Measurements from ENCODE around the gene AMN. TPM values are rescaled to one million over a fixed set of nuclear protein-coding genes. Genes with fewer than 3 reads are reported as not detected.

AMN gene
- total RNA-seq, 1 experiment from 2014 or later = 21.8 TPM

- no peaks in the 10 kb centered on the region for H3K9me3 ChIP-seq (ENCODE audit: insufficient read depth, low read depth)
- DNase-seq = no peak
- no peaks in the 10 kb centered on the region for H3K4me1 ChIP-seq (replicated peaks; ENCODE audit: insufficient read depth)
- no peaks in the 10 kb centered on the region for H3K79me2 ChIP-seq (ENCODE audit: low read depth)
- no peak overlapping the region for H3K27ac ChIP-seq
- H3K36me3 ChIP-seq (ENCODE audit: low read depth) = peaks cover 77% of the 10 kb centered on the region
- ChIA-PET CTCF (interaction anchor here (0.6 kb wide), 2 partner anchors 70 to 256 kb away, joined by 3 to 6 read pairs; no protein-coding TSS in a partner anchor), POLR2A (ENCODE audit: unreplicated experiment) (no interaction called here)
- no peaks in the 10 kb centered on the region for H3K27me3 ChIP-seq (ENCODE audit: insufficient read depth, low read depth)
- no peaks in the 10 kb centered on the region for H3K9me2 ChIP-seq (ENCODE audit: insufficient read depth)
- intact Hi-C loops (cut with micrococcal nuclease; ENCODE audit: unreplicated experiment) = no loop called here
- no peak overlapping the region for H2AFZ ChIP-seq
- TF ChIP-seq EZH2 (IDR thresholded peaks at IDR 0.05; ENCODE audit: low read depth) (no peak), CTCF (conservative IDR thresholded peaks at IDR 0.05) (no peak)
- BruUV-seq (replicated peaks) = no TSS peak
- no peak overlapping the region for H3K4me2 ChIP-seq
- peaks cover 6% of the 10 kb centered on the region; the same call in 1 of the 2 replicates for H4K20me1 ChIP-seq (ENCODE audit: insufficient read depth)
- H3F3A ChIP-seq (ENCODE audit: insufficient read depth, low read depth) = peaks cover 27% of the 10 kb centered on the region
- no peak overlapping the region for H3K4me3 ChIP-seq
These were observed 45.8 kb downstream of the AMN start for GRCh38 chr14:102968306-102968705.

DNA sequence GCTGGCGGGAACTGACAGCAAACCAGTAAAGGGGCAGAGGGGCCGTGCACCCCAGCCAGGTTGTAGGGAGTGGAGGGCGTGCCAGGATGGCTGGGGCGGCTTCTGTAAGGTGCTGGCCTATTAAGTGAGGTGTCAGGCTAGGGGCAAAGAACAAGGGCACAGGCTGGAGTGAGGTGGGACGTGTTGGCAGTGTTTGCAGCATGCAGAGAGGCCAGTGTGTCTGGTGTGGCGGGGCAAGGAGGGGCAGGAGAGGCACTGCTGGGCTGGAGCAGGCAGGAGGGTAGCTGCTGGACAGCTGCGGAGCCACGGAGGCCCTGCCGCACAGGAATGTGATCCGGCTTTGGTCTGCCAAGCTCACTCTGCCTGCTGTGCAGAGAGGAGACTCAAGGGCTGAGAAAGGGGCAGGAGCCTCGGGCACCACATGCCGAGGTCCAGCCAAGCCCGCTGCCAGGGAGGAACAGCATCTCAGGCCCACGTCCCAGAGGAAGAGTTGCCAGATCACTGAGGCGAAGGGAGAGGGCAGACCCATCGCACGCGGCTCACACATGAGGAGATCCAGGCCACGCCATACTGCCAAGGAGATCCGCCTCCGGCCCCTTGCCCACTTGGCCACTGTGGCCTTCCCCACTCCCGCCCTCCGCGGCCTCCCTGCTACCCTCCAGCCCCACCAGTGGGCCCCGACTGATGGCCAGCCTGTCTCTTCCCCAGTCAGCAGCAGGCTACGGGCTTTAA, 46.8 kb downstream of the AMN start:
- DNase-seq = no peak
- Histone ChIP-seq H3F3A (ENCODE audit: insufficient read depth, low read depth) (peaks cover 31% of the 10 kb centered on the region), H3K27ac (no peak overlapping the region), H4K20me1 (ENCODE audit: insufficient read depth) (peaks cover 6% of the 10 kb centered on the region; the same call in 1 of the 2 replicates), H2AFZ (no peak overlapping the region), H3K4me1 (replicated peaks; ENCODE audit: insufficient read depth) (no peaks in the 10 kb centered on the region), H3K9me2 (ENCODE audit: insufficient read depth) (no peaks in the 10 kb centered on the region), H3K9me3 (ENCODE audit: insufficient read depth, low read depth) (no peaks in the 10 kb centered on the region), H3K79me2 (ENCODE audit: low read depth) (no peaks in the 10 kb centered on the region), H3K36me3 (ENCODE audit: low read depth) (peaks cover 71% of the 10 kb centered on the region), H3K4me2 (no peak overlapping the region), H3K27me3 (ENCODE audit: insufficient read depth, low read depth) (no peaks in the 10 kb centered on the region), H3K4me3 (no peak overlapping the region)
- no TSS peak for BruUV-seq (replicated peaks)
- intact Hi-C loops (cut with micrococcal nuclease; ENCODE audit: unreplicated experiment) = no loop called here
- TF ChIP-seq CTCF (conservative IDR thresholded peaks at IDR 0.05) (no peak), EZH2 (IDR thresholded peaks at IDR 0.05; ENCODE audit: low read depth) (no peak)
- ChIA-PET POLR2A (ENCODE audit: unreplicated experiment) (no interaction called here), CTCF (no interaction called here)

- ChIA-PET POLR2A (ENCODE audit: unreplicated experiment) (no interaction called here), CTCF (no interaction called here)
- Histone ChIP-seq H3K9me2 (ENCODE audit: insufficient read depth) (no peaks in the 10 kb centered on the region), H3K27ac (no peak overlapping the region), H3K4me1 (replicated peaks; ENCODE audit: insufficient read depth) (no peaks in the 10 kb centered on the region), H3K4me3 (no peak overlapping the region), H3F3A (ENCODE audit: insufficient read depth, low read depth) (peaks cover 35% of the 10 kb centered on the region; the same call in 1 of the 2 replicates), H3K36me3 (ENCODE audit: low read depth) (peaks cover 68% of the 10 kb centered on the region), H3K27me3 (ENCODE audit: insufficient read depth, low read depth) (no peaks in the 10 kb centered on the region), H2AFZ (no peak overlapping the region), H3K79me2 (ENCODE audit: low read depth) (no peaks in the 10 kb centered on the region), H4K20me1 (ENCODE audit: insufficient read depth) (peaks cover 6% of the 10 kb centered on the region; the same call in 1 of the 2 replicates), H3K4me2 (no peak overlapping the region), H3K9me3 (ENCODE audit: insufficient read depth, low read depth) (no peaks in the 10 kb centered on the region)
- TF ChIP-seq EZH2 (IDR thresholded peaks at IDR 0.05; ENCODE audit: low read depth) (no peak), CTCF (conservative IDR thresholded peaks at IDR 0.05) (no peak)
- BruUV-seq (replicated peaks) = no TSS peak
- DNase-seq = no peak
- intact Hi-C loops (cut with micrococcal nuclease; ENCODE audit: unreplicated experiment) = loop anchor here (5.0 kb wide), 1 partner anchor 327 kb away; no protein-coding TSS in a partner anchor
These were observed 47.4 kb downstream of the AMN start for GRCh38 chr14:102969901-102970300.
